ENCODE data around the gene SMIM21. TPM values are rescaled to one million over a fixed set of nuclear protein-coding genes. Genes with fewer than 3 reads are reported as not detected.

Gene SMIM21
- total RNA-seq, 2 experiments from 2014 or later: not detected

GRCh38 chr18:75408554-75409506 is 18.7 kb downstream of the SMIM21 start:
- peaks cover 8% of the 10 kb centered on the region for H3K4me1 Mint-ChIP-seq
- H3K4me3 Mint-ChIP-seq: no peak overlapping the region
- CTCF ChIA-PET: no interaction called here
- peaks cover 22% of the 10 kb centered on the region for H3K27me3 Mint-ChIP-seq
- DNase-seq (peak; percentile 61), ATAC-seq (peak; percentile 67)
- H3K9me3 Mint-ChIP-seq (ENCODE audit: low read depth): no peaks in the 10 kb centered on the region
- H3K27ac Mint-ChIP-seq: no peak overlapping the region
- H3K36me3 Mint-ChIP-seq: no peaks in the 10 kb centered on the region

- peaks cover 8% of the 10 kb centered on the region for H3K4me1 Mint-ChIP-seq
- CTCF ChIA-PET: no interaction called here
- DNase-seq: no peak
- H3K9me3 Mint-ChIP-seq (ENCODE audit: low read depth): no peaks in the 10 kb centered on the region
- peaks cover 26% of the 10 kb centered on the region for H3K27me3 Mint-ChIP-seq
- ATAC-seq: no peak
- H3K4me3 Mint-ChIP-seq: no peak overlapping the region
- no peaks in the 10 kb centered on the region for H3K36me3 Mint-ChIP-seq
- no peak overlapping the region for H3K27ac Mint-ChIP-seq
These were observed 19.8 kb downstream of the SMIM21 start for GRCh38 chr18:75407468-75408437.

GRCh38 chr18:75406491-75407445 is 20.7 kb downstream of the SMIM21 start:
- Mint-ChIP-seq H3K36me3 (no peaks in the 10 kb centered on the region), H3K27ac (no peak overlapping the region), H3K9me3 (ENCODE audit: low read depth) (no peaks in the 10 kb centered on the region), H3K4me3 (no peak overlapping the region), H3K4me1 (peaks cover 8% of the 10 kb centered on the region), H3K27me3 (peaks cover 30% of the 10 kb centered on the region)
- CTCF ChIA-PET: no interaction called here
- ATAC-seq (no peak), DNase-seq (no peak)

- H3K4me1 Mint-ChIP-seq: peaks cover 8% of the 10 kb centered on the region
- no peak overlapping the region for H3K4me3 Mint-ChIP-seq
- H3K27ac Mint-ChIP-seq: no peak overlapping the region
- H3K36me3 Mint-ChIP-seq: no peaks in the 10 kb centered on the region
- CTCF ChIA-PET: interaction anchor here (0.6 to 0.7 kb wide), 2 partner anchors 75 to 950 kb away, joined by 3 to 4 read pairs; no protein-coding TSS in a partner anchor
- peaks cover 30% of the 10 kb centered on the region for H3K27me3 Mint-ChIP-seq
- no peaks in the 10 kb centered on the region for H3K9me3 Mint-ChIP-seq (ENCODE audit: low read depth)
- no peak for DNase-seq
- ATAC-seq: no peak
These were observed 22.2 kb downstream of the SMIM21 start for GRCh38 chr18:75405351-75405750.

GRCh38 chr18:75400366-75400765 is 27.1 kb downstream of the SMIM21 start:
- DNase-seq: no peak
- Mint-ChIP-seq H3K4me1 (no peaks in the 10 kb centered on the region), H3K36me3 (no peaks in the 10 kb centered on the region), H3K27me3 (peaks cover 39% of the 10 kb centered on the region), H3K27ac (no peak overlapping the region), H3K9me3 (ENCODE audit: low read depth) (no peaks in the 10 kb centered on the region), H3K4me3 (no peak overlapping the region)
- ATAC-seq: no peak
- CTCF ChIA-PET: no interaction called here

GRCh38 chr18:75395137-75395536 is 32.4 kb downstream of the SMIM21 start:
- H3K9me3 Mint-ChIP-seq (ENCODE audit: low read depth): no peaks in the 10 kb centered on the region
- no peaks in the 10 kb centered on the region for H3K36me3 Mint-ChIP-seq
- no peak overlapping the region for H3K27ac Mint-ChIP-seq
- no peak overlapping the region for H3K4me3 Mint-ChIP-seq
- DNase-seq (no peak), ATAC-seq (no peak)
- H3K27me3 Mint-ChIP-seq: peaks cover 20% of the 10 kb centered on the region
- H3K4me1 Mint-ChIP-seq: no peaks in the 10 kb centered on the region
- CTCF ChIA-PET: no interaction called here

GRCh38 chr18:75393721-75394120 is 33.8 kb downstream of the SMIM21 start:
- CTCF ChIA-PET: no interaction called here
- ATAC-seq: no peak
- H3K36me3 Mint-ChIP-seq: no peaks in the 10 kb centered on the region

GRCh38 chr18:75392226-75392578 is 35.3 kb downstream of the SMIM21 start:
- no peak for ATAC-seq
- H3K27ac Mint-ChIP-seq: no peak overlapping the region
- no peaks in the 10 kb centered on the region for H3K4me1 Mint-ChIP-seq
- CTCF ChIA-PET: no interaction called here
- peaks cover 12% of the 10 kb centered on the region for H3K27me3 Mint-ChIP-seq
- H3K4me3 Mint-ChIP-seq: no peak overlapping the region
- H3K9me3 Mint-ChIP-seq (ENCODE audit: low read depth): no peaks in the 10 kb centered on the region
- DNase-seq: no peak
- no peaks in the 10 kb centered on the region for H3K36me3 Mint-ChIP-seq

More at GRCh38 chr18:75393721-75394120, 33.8 kb downstream of the SMIM21 start:
- peaks cover 14% of the 10 kb centered on the region for H3K27me3 Mint-ChIP-seq
- H3K27ac Mint-ChIP-seq: no peak overlapping the region
- H3K4me3 Mint-ChIP-seq: no peak overlapping the region
- DNase-seq: no peak
- H3K9me3 Mint-ChIP-seq (ENCODE audit: low read depth): no peaks in the 10 kb centered on the region
- H3K4me1 Mint-ChIP-seq: no peaks in the 10 kb centered on the region

GRCh38 chr18:75391279-75392225 is 36.0 kb downstream of the SMIM21 start:
- no peaks in the 10 kb centered on the region for H3K9me3 Mint-ChIP-seq (ENCODE audit: low read depth)
- no peak for DNase-seq
- H3K4me3 Mint-ChIP-seq: no peak overlapping the region
- CTCF ChIA-PET: no interaction called here
- ATAC-seq: no peak
- no peaks in the 10 kb centered on the region for H3K4me1 Mint-ChIP-seq
- H3K27me3 Mint-ChIP-seq: peaks cover 8% of the 10 kb centered on the region
- no peaks in the 10 kb centered on the region for H3K36me3 Mint-ChIP-seq
- H3K27ac Mint-ChIP-seq: no peak overlapping the region

- H3K4me1 Mint-ChIP-seq: no peaks in the 10 kb centered on the region
- CTCF ChIA-PET: no interaction called here
- H3K27me3 Mint-ChIP-seq: peaks cover 11% of the 10 kb centered on the region
- no peaks in the 10 kb centered on the region for H3K36me3 Mint-ChIP-seq
- no peaks in the 10 kb centered on the region for H3K9me3 Mint-ChIP-seq (ENCODE audit: low read depth)
- ATAC-seq (no peak), DNase-seq (no peak)
- H3K27ac Mint-ChIP-seq: no peak overlapping the region
- H3K4me3 Mint-ChIP-seq: no peak overlapping the region
These were observed 36.6 kb downstream of the SMIM21 start for GRCh38 chr18:75390854-75391253.

GRCh38 chr18:75384144-75384543 is 43.4 kb downstream of the SMIM21 start:
- no peaks in the 10 kb centered on the region for H3K36me3 Mint-ChIP-seq
- H3K4me3 Mint-ChIP-seq: no peak overlapping the region
- DNase-seq (no peak), ATAC-seq (no peak)
- no peaks in the 10 kb centered on the region for H3K9me3 Mint-ChIP-seq (ENCODE audit: low read depth)
- H3K4me1 Mint-ChIP-seq: no peaks in the 10 kb centered on the region
- CTCF ChIA-PET: no interaction called here
- H3K27ac Mint-ChIP-seq: no peak overlapping the region
- peaks cover 34% of the 10 kb centered on the region for H3K27me3 Mint-ChIP-seq

Data from activated CD8-positive, alpha-beta memory T cell treated with anti-CD3 and anti-CD28 coated beads, Interleukin-2, amount 10 ng/mL, durations not matched to agents 7 days and 5 days (primary cell).